ENCODE measurements around the gene WNT5B. TPM values are rescaled to one million over a fixed set of nuclear protein-coding genes. Genes with fewer than 3 reads are reported as not detected.
A peak's percentile ranks its signal among the peaks of the same experiment; 100 is the strongest.
"Not testable (repeated sequence)": the region's sequence is repeated elsewhere in the genome, so short reads cannot be mapped to it uniquely, and the experiment has no call there.

WNT5B gene
- total RNA-seq, 1 donor = 1.1 TPM

DNA sequence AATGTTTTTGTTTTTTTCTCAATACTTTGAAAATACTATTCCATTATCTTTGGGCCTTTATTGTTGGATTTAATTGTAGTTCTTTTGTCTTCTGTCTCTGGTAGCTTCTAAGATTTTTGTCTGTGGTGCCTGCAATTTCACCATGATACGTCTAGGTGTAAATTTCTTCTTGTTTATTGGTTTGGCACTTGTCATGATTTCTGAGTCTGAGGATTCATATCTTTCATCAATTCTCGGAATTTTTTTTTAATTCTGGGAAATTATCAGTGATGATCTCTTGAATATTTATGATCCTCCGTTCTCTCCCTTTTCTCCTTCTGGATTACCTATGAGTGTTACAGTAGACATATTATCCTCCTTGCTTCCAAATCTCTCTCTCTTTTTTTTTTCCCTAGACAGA, 47.0 kb downstream of the WNT5B start:
- no peak for DNase-seq (ENCODE audit: low read depth in 2 of 3, low spot score in 2 of 3)

DNA sequence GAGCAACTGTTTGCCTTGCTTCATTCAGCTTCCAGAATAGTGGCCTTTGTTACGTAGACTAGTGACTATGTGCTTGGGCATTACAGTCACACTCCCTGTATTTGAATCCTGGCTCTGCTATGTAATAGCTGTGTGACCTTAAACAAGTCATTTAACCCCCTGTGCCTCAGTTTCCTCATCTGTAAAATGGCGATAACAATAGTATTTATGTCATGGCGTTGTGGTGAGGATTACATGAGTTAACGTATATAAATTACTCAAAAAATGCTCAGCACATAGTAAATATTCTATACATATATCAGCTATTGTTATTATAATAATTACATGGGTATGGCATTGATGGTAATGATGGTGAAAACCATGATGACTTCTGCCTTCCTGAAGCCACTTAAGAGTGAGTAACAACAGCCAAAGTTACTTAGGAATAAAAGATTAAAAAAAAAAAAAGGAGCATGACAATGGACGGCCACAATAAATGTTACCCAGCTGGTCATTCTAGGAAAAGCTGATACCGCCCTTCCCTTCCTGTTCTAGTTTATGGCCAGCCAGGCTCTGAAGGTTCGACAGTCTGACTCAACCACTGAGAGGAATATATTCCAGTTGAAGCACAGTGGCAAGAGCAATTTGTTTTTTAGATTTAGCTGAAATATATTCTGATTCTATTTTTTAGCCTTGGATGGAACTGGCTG, 51.9 kb downstream of the WNT5B start:
- DNase-seq (ENCODE audit: low read depth in 2 of 3, low spot score in 2 of 3) = no peak

DNA sequence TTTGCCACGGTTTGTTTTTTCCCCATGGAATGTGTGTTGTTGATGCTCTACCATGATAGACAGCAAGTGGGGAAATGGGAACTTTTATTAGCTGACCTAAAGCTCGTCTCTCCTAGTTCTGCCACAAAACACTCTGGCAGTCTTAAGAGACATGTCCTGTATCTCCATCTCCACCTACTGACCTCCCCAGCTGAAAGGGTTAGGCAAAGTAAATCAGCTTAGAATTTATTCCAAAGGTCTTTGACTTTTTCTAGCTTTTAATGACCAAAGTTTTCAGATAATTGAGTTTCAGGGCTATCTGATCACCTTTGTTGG, 52.4 kb downstream of the WNT5B start:
- DNase-seq (ENCODE audit: low read depth in 2 of 3, low spot score in 2 of 3) = no peak

DNA sequence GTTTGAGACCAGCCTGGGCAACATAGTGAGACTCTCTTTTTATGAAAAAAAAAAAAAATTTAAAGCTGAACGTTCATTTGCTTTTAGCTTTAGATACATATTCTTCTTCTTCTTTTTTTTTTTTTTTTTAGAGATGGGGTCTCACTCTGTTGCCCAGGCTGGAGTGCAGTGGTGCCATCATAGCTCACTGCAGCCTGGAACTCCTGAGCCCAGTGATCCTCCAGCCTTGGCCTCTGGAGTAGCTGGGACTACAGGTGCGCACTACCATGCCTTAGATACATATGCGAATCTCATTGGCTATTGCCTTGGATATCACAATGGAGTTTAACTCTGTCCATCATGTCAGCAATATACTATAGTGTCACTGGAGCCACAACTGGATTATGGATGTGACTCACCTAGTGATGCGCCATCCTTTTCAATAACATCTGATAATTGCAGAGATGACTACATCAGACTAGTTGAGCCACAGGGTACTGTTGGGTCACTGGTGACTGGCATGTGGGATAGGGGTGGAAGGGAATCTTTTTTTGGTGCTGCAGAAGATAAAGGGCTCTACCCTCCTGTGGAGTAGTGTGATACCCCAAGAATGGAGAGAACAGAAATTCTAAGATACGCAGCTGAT, 59.2 kb downstream of the WNT5B start:
- no peak for DNase-seq (ENCODE audit: low read depth in 2 of 3, low spot score in 2 of 3)

DNA sequence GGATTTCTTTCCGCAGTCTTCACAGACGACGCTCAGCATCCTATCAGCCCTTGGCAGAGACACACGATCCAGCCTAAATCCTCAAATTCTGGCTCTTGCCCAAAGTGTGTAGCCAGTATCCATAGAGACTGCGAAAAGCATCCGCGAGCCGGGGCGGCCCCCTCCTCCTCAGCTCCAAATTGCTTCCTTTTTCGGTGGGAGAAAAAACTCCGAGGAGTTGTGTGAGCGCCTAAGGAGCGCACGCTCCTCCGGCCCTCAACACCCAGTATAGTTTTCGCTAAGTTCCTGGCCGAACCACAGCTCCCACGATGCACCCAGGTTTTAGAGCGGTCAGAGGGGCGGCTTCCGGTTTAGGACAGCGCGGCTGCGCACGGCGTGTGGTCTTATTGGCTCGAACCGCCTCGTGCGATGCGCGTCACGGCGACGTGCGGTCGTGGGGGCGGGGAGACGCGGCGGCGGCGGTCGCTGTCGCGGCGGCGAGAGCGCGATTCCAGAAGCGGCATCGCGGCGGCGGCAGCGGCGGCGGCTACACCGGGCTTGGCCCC, 61.6 kb downstream of the WNT5B start, which contains the start of gene ADIPOR2:
Gene ADIPOR2 (plus strand): TSS at position 493 of the 545 bp plus-strand sequence. CDS start 63,274 bp downstream, outside the sequence.
- peak; percentile 92 to 97 (median 96) for DNase-seq (ENCODE audit: low read depth in 2 of 3, low spot score in 2 of 3)

DNA sequence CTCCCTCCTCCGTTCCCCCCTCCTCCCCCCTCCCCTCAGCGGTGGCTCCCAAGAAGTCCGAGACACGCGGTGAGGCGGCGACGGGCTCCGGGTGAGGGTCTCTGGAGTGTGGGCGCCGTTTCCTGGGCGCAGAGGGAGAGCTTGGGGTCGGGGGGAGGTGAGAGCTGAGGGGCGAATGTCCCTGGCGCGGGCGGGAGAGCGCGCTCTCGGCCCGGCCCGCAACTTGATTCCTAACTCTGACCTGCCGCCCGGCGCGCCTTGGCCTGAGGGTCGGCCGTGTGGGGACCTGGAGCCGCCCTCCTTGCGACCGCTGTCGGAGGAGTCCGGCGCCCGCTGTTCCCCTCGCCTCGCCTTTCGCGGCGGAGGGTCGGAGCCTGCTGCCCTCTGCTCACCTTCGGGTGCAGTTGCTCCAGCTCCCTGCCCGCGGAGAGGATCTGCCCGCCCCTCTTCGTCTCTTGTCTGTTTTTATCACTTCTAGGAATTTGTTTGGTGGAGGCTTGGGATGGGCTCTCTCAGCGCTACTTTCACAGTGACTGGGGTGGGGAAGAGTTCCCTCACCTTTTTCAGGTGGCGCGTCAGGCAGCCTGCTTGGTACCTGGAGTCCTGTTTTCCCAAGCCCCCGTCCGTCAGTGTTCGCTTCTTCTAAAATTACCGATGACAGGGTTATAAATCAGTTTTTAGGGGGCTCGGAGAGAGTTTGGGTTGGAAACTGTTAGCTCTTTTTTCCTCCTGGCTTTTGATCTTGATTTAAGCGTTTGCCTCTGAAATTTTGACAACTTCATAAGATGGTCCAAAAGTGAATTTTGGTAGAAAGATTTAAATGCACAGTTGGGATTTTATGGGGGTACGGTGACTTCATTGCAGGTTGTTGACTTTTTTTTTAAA, 62.3 kb downstream of the WNT5B start:
- peak in 2 of 3 donors; percentile 11 to 36 for DNase-seq (ENCODE audit: low read depth in 2 of 3, low spot score in 2 of 3)

DNA sequence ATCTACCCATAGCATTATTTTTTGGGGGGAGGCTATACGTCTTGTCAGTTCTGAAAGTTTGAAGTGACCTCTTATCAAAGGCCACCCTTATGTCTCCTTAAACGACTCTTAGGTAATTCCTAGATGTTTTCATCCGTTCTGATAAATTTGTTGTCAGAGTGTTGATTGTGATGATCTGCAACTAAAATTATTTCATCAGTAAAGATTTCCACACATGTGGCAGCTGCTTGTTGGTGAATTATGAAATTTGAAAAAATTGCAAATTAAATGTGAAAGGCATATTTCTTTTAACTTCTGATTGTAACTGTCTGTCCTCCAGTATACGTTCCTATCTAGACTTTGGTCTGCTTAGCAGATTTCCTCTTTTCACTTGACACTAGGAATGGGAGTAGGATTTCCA, 63.2 kb downstream of the WNT5B start:
- no peak for DNase-seq (ENCODE audit: low read depth in 2 of 3, low spot score in 2 of 3)

DNA sequence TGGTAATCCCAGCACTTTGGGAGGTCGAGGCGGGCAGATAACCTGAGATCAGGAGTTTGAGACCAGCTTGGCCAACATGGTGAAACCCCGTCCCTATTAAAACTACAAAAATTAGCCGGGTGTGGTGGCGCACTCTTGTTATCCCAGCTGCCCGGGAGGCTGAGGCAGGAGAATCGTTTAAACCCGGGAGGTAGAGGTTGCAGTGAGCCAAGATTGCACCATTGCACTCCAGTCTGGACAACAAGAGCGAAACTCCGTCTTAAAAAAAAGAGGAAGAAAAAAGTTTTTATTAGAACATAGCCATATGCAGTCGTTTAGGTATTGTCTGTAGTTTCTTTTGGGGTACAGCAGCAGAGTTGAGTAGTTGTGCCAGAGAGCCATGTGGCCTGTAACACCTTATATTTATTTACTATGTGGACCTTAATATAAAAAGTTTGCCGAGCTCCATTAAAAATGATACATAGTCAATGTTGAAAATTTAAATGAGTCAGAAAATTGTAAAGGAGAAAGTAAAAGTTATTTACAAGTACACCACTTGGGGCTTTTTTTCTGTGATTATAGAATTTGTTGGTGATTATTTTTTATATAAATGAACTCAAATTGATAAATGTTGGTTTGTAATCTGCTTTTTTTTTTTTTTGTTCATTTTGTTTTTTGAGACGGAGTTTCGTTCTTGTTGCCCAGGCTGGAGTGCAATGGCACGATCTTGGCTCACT, 64.0 kb downstream of the WNT5B start:
- DNase-seq (ENCODE audit: low read depth in 2 of 3, low spot score in 2 of 3) = peak in 1 of 3 donors; percentile 23

DNA sequence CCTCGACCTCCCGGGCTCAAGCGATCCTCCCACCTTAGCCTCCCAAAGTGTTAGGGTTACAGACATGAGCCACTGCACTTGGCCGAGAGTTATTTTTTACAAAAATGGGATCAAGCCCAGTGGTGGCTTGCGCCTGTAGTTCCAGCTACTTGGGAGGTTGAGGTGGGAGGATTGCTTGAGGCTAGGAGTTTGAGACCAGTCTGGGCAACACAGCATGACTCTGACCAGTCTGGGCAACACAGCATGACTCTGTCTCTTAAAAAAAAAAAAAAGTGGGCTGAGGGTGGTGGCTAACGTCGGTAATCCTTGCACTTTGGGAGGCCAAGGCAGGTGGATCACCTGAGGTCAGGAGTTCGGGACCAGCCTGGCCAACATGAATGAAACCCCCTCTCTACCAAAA, 66.1 kb downstream of the WNT5B start:
- DNase-seq (ENCODE audit: low read depth in 2 of 3, low spot score in 2 of 3) = not testable (repeated sequence)

DNA sequence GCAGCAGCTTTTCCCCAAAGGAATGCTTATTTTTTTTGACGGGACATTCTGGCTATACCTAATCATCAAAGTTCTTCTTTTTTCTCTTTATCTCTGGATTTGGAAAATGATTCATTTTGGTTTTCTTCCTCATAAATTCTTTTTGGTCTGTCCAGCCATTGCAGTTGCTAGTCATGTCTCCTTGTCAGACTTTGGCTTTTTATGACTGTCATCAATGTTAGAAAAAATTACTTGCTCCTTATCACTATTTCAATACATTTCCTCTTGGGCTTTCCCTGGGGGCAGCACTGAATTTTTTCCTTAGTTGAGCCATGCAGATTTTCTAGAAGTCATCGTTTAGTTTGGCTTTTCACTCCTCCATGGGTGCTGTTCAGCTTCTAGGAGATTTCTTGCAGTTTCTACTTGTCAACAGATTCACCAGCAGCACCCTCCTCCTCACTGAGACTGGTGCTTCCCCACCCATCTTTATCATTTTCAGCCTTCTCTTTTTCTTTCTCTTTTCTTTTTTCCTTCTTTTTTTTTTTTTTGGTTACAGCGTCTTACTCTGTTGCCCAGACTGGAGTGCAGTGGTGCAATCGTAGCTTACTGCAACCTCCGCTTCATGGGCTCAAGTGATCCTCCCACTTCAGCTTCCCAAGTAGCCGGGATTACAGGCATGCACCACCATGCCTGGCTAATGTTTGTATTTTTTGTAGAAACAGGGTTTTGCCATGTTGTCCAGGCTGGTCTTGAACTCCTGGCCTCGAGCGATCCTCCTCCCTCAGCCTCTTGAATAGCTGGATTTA, 67.0 kb downstream of the WNT5B start:
- peak in 2 of 3 donors; percentile 47 to 53 for DNase-seq (ENCODE audit: low read depth in 2 of 3, low spot score in 2 of 3)

DNA sequence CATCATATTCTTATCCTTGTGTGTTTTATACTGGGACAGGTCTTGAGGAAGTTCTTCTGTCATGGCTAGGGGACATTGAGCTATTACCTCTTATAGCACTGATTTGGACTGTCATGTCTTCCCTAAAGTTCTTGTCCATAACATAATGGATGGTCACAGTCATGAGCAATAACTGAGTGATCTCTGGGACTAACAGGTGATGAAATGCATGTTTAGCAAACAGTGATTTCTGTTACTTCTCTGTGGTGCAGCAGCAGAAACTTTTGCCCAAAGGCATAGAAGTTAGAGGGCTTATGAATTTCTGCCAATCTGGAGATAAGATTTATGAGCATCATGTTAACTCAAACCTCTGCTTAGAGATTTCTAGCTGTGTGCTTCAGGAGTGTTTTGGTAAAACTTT, 67.8 kb downstream of the WNT5B start:
- DNase-seq (ENCODE audit: low read depth in 2 of 3, low spot score in 2 of 3) = no peak

Small RNA genes within 50 kb of the gene (small RNA-seq; reads per million reads assigned to genes)
- not detected for gene MIR3649

Other genes with a start within 250 kb of the WNT5B start
- gene FBXL14, start 34.6 kb upstream of the WNT5B start, total RNA-seq = 39.9 TPM
- 20.2 TPM for gene ADIPOR2, start 61.8 kb downstream of the WNT5B start, total RNA-seq
- under 0.01 TPM for gene LRTM2, start 191.3 kb downstream of the WNT5B start, total RNA-seq

All from hematopoietic multipotent progenitor cell (in vitro differentiated cells).